HG03060 (cell line): ENCODE measurements around the gene PRKN.
"Not testable (repeated sequence)": the region's sequence is repeated elsewhere in the genome, so short reads cannot be mapped to it uniquely, and the experiment has no call there.

Source experiments
- ATAC-seq: cut with Tn5 transposase; IDR thresholded peaks from one replicate; pipeline ENCODE4 v1.9.1; 2021; ENCODE audit warnings: low read depth, moderate number of reproducible peaks; ENCODE audit not compliant: unreplicated experiment

The PRKN gene

GRCh38 chr6:162546905-162547304 is 180.7 kb downstream of the PRKN start:
- ATAC-seq: no peak

DNA sequence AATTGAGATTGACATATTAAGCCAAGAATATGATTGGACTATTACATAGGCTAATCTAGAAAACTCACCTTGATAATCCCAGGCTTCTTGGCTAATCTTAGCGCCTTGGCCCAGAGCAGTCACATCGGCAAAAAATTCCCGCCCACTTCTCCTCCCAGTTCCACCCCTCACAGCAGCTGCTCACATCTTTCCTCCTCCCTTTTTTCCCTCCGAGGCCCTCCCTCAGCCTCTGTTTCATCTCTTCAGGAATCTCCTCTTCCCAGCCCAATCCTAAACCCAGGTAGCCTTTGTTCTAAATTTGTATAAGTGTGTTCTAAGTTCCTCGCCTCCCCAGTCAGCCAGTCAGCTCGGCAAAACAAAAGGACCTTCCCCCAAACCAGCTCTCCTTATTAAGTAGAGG is 184.3 kb downstream of the PRKN start:
- no peak for ATAC-seq

DNA sequence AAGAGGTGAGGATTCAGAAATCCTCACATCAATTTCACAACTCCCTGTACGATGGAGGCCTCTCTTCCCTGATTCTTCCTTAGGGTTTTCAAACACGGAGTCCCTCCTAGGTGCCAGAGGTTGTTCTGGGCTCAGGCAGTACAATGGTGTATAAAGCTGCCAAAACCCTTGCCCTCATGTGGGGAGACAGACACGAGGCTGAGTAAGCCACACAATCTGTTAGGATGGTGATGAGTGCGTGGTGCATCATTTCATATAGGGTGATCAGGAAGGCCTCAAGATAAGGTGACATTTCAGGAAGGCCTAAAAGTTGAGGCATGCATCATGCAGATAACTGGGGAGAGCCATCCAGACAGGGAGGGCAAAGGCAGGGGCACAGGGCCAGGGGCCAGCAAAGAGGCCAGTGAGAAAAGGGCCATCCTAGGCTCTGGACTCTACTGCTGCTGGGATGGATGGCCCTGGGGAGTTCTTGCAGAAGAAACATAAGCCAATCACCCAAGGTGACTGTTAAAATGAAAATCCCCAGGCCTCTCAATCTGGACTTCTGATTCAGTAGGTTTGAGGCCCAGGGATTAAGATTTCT is 186.5 kb downstream of the PRKN start:
- no peak for ATAC-seq

DNA sequence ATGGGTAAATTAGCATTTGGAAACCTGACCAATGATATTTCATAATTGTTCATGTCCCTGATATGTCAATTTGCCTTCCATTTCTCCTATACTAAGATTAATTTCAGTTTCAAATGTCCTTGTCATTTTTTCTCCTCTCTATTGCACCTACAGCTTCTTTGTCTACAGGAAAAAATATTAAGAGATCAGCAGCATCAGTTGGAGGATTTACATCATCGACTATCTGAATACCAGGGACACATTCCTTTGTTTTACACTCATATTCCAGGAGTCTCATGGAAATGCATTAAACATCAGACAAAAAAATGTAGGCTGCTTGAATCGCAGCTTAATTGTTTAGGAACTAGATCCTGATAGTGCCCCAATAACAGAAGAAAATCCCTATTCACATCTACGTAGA is 188.2 kb downstream of the PRKN start:
- no peak for ATAC-seq

DNA sequence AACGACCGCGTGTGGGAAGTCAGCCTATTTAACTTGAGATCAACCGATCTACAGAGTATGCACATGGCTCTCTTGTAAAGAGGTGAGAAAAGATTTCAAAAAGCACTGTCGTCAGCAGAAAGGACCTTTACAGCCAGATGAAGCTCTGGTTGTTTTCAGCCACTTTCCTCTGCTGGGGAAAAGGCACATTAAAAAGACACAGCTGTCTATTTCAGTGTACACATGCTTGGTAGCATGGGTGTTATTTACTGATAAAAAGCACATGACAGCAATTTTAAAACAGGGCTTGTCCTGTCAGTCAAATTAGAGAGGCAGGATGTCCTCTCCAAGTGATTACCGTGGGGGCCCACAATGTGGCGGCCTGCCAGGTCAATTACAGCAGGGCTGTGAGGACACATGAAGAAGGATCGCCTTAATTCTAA is 188.9 kb downstream of the PRKN start:
- ATAC-seq: no peak

GRCh38 chr6:162533009-162533400 is 194.6 kb downstream of the PRKN start:
- no peak for ATAC-seq

- ATAC-seq: no peak
Measured at GRCh38 chr6:162532283-162533008, 195.1 kb downstream of the PRKN start.

DNA sequence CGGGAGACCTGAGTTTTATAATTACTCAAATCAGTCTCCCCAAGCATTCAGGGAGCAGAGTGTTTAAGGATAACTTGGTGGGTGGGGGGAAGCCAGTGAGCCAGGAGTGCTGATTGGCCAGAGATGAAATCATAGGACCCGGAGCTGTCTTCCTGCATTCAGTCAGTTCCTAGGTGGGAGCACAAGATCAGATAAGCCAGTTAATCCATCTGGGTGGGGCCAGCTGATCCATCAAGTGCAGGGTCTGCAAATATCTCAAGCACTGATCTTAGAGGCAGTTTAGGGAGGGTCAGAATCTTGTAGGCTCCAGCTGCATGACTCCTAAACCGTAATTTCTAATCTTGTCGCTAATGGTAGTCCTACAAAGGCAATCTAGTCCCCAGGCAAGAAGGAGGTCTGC is 196.2 kb downstream of the PRKN start:
- not testable (repeated sequence) for ATAC-seq

DNA sequence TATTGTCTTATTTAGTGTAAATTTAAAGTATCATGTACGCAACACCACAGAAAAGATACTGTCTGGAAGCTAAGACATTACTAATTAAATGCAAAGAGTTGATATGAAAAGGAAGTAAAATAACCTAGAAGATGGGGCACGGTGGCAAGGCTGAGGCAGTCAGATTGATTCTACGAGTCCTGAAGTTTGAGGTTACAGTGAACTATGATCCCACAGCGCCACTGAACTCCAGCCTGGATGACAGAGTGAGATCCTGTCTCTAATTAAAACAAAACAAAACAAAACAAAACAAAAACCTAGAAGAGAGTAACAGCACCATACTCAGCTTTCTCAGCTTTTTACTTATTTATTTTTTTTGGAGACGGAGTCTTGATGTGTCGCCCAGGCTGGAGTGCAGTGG is 199.0 kb downstream of the PRKN start:
- ATAC-seq: no peak

GRCh38 chr6:162526960-162527359 is 200.6 kb downstream of the PRKN start:
- ATAC-seq: no peak

GRCh38 chr6:162525181-162525580 is 202.4 kb downstream of the PRKN start:
- no peak for ATAC-seq

DNA sequence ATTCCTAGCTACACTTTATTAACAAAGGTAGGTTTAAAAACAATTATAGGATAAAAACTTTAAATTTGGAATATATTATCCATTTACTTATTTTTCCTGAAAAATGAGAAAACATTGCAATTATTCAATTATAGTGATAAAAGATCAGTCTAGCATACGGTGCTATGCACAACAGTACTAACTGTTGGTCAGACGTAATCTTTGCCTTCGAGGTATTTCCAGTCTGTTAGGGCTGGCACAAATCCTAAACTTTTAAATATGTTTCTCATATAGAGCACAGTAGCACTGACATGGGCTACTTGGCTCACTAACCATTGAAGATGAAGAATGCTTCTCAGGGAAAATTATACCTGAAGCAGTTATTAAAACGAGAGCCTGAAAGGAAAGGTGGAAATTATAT is 214.8 kb downstream of the PRKN start:
- no peak for ATAC-seq

GRCh38 chr6:162497389-162497788 is 230.2 kb downstream of the PRKN start:
- ATAC-seq: no peak

DNA sequence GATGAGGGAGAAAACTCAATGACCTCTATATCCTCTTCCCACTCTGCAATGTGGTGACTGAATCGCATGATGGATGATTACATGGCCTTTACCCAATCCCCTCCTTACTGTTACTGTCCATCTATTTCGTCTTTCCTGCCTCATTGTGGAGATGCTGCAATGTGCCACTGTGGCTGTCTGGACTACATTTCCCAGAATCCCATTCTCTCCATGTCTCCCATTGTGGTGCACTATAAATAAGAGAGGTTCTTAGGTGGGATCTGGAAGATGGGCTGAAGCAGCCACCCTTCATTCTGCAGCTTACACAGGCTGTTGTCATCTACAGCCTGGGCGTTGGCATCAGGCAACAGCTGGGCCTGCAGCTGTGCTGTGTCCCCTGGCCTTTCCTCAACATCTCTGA is 233.6 kb downstream of the PRKN start:
- ATAC-seq: no peak

DNA sequence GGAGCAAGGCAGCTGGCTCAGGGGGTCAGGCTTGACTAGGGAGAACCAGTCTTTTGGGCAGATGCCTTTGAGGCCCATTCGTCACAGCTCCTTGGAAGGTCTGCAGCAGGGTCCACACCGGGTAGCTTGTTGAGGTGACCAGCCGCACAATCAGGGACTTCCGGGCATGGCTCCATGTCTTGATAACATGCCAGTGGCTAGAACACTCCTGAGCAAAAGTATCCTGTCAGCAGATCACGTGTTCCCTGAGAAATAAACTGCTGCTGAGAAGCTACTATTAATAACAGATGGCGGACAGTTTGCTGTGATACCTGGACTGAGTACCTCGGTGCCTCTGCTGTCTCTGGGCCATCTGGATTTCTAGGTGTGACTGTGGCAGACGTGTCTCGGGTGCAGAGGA is 235.9 kb downstream of the PRKN start:
- no peak for ATAC-seq

DNA sequence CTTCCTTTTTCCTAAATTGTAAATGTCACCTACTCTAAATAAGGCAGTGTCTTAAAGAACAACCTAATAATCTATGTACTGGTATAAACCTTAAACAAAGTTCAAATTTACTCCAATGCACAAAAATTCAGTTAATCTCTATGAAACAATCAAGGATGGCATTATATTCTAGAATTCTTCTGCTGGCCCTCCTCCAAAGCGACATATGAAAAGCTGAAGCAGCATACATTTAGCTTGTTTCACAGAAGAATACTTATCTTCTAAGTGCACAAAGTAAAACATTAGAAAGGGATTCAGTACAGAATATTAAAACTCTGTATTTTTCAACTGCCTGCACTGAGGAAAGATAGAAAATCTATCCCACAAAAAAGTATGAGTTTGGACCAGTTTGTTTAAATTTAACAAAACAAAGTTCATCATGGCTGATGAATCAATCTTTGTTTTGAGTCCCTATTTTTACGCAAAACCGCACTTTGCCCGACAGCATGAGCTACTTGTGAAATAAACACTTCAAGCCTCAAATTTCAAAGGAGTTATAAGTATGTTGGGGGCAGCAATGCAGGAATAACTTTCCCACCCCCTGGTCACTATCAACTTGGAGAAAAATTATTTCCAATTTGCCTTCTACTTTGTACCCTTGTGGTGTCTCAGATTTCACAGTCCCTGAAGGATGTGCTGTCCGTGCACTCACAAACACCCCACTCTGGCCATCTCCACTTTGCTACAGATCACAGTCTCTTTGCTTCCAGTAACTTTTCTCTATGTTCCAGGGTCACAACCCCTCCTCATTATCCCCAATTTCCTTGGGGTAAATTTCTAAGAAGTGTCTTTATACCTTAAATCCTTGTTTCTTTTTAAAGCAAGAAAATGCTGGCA is 238.2 kb downstream of the PRKN start:
- ATAC-seq: no peak

DNA sequence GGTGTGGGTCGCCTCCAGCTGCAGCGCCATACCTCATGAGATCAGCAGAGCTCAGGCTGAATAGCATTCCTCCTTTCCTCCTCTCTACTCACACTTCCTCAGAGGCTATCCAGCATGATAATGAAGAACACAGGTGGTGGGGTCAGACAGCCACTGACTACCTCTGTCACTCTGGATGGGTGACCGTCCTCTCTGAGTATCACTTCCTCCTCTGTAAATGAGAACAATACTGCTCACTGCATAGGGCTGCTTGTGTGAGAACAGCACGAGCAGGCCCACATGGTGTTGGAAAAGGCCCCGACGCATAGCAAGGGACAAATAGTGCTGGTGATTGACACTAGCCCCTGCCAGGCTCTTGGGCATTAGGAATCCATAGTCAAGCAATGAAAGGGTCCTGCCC is 239.1 kb downstream of the PRKN start:
- ATAC-seq: no peak

- ATAC-seq: no peak
Measured at GRCh38 chr6:162485464-162485863, 242.1 kb downstream of the PRKN start.

GRCh38 chr6:162481938-162482337 is 245.6 kb downstream of the PRKN start:
- no peak for ATAC-seq

DNA sequence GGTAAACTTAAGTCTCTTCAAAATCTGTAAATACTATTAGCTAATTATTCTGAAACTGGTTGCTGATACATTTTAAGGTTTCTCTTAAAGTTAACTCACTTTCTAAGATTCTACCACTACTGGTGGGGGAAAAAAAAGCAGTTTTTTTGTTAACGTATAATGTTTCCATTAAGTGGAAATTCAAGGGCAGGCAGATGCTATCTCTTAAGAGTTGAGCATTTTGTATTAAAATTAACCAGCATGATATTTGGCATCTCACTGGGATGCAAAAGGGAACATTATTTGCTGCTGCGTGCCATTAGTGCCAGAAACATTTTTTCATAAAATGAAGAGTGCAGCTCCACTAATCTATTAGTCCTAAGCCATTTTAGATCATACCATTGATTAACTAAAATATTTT is 246.2 kb downstream of the PRKN start:
- no peak for ATAC-seq

GRCh38 chr6:162478192-162478671 is 249.3 kb downstream of the PRKN start:
- no peak for ATAC-seq
